Prostate gland (tissue), 2 donors: Measurements from ENCODE around the gene OAS2.

Experiments
- POLR2AphosphoS5 ChIP-seq: sonication (generic); formaldehyde crosslinking; IDR thresholded peaks from one replicate; pipeline ENCODE4 v1.6.1; 2017; ENCODE audit warnings: antibody characterized with exemption
- TF ChIP-seq, protein P1 (sequence below), 4 experiments: fragments of 200-600 bp in 2 of 4; fragments of 450-650 bp in 2 of 4; sonication (generic) in 2 of 4; IDR thresholded peaks; 1 replicate in 3 of 4; 2 replicates in 1 of 4; pipeline ENCODE4 v1.5.1; 2016 to 2019; ENCODE audit warnings: antibody characterized with exemption in 4 of 4, mild to moderate bottlenecking in 2 of 4, moderate library complexity in 2 of 4

DNA sequence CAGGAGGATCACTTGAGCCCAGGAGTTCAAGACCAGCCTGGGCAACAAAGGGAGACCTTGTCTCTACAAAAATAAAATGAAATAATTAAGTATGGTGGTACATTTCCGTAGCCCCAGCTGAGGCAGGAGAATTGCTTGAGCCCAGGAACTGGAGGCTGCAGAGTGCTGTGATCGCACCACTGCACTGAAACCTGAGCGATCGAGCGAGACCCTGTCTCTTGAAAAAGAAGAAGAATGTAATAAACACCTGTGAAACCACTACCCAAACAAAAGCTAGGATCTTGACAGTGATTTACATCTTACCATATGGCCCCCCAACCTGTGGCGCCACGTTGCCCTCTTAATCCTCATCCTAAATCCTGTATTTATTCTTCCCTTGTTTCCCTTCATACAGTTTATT, 72.5 kb downstream of the OAS2 start:
- TF ChIP-seq POLR2AphosphoS5: no peak
- TF ChIP-seq, protein P1, sequence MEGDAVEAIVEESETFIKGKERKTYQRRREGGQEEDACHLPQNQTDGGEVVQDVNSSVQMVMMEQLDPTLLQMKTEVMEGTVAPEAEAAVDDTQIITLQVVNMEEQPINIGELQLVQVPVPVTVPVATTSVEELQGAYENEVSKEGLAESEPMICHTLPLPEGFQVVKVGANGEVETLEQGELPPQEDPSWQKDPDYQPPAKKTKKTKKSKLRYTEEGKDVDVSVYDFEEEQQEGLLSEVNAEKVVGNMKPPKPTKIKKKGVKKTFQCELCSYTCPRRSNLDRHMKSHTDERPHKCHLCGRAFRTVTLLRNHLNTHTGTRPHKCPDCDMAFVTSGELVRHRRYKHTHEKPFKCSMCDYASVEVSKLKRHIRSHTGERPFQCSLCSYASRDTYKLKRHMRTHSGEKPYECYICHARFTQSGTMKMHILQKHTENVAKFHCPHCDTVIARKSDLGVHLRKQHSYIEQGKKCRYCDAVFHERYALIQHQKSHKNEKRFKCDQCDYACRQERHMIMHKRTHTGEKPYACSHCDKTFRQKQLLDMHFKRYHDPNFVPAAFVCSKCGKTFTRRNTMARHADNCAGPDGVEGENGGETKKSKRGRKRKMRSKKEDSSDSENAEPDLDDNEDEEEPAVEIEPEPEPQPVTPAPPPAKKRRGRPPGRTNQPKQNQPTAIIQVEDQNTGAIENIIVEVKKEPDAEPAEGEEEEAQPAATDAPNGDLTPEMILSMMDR (IDR thresholded peaks at IDR 0.05): no peak
